GM12878 (cell line): Measurements from ENCODE around the gene SC5D. TPM values are rescaled to one million over a fixed set of nuclear protein-coding genes. Genes with fewer than 3 reads are reported as not detected.

Experiments used
- ATAC-seq: fragments of 200-7000 bp; cut with Tn5 transposase; 3 replicates; pipeline ENCODE4 v1.9.1; 2020; ENCODE audit warnings: mild to moderate bottlenecking, moderate library complexity
- BruUV-seq: library from RNA; stranded (reverse); fragments of 400-500 nt; replicated peaks from 2 replicates; lab custom pipeline; 2021; lab: Mats Ljungman, UMichigan
- CTCF ChIA-PET: fragments of 300-600 bp; sonication (Branson Sonifier 250); formaldehyde crosslinking; extraction: SDS; loops from one replicate; lab custom pipeline; 2021; ENCODE audit warnings: inconsistent platforms; lab: Yijun Ruan, JAX
- POLR2A ChIA-PET: fragments of 350-600 bp; formaldehyde crosslinking; extraction: SDS; loops from one replicate; lab custom pipeline; 2021; ENCODE audit warnings: inconsistent platforms; lab: Charles Lee
- RAD21 ChIA-PET: fragments of 300-600 bp; sonication (Branson Sonifier 250); formaldehyde crosslinking; loops from one replicate; lab custom pipeline; 2023; ENCODE audit warnings: antibody characterized with exemption; ENCODE audit not compliant: unreplicated experiment; lab: Charles Lee
- SMC1A ChIA-PET: fragments of 300-600 bp; sonication (Branson Sonifier 250); formaldehyde crosslinking; loops from one replicate; lab custom pipeline; 2023; ENCODE audit not compliant: unreplicated experiment, uncharacterized antibody; lab: Charles Lee
- DNase-seq: peaks from one replicate; pipeline ENCODE4 v3.0.0-alpha.2; 2011; ENCODE audit warnings: low read depth, low spot score
- FAIRE-seq: peaks from 3 replicates; lab custom pipeline; 2011; peaks lifted over from hg19 to GRCh38; lab: Jason Lieb, UNC
- H2AFZ ChIP-seq: 2 replicates; pipeline ENCODE4 v1.6.0; 2011; ENCODE audit warnings: low read depth, low read length, control low read depth; ENCODE audit not compliant: control insufficient read depth
- H3K27ac ChIP-seq: 2 replicates; pipeline ENCODE4 v1.5.1; 2011; ENCODE audit warnings: control low read depth; ENCODE audit not compliant: control insufficient read depth, insufficient read depth
- H3K27me3 ChIP-seq, 2 experiments: replicated peaks in 1 of 2; 2 replicates each; pipeline versions ENCODE4 v1.6.0 to v1.6.1; 2011; ENCODE audit warnings: low read length in 1 of 2; ENCODE audit not compliant: control insufficient read depth in 2 of 2, insufficient read depth in 2 of 2
- H3K36me3 ChIP-seq, 2 experiments: 2 replicates each; pipeline ENCODE4 v1.5.1; 2011; ENCODE audit warnings: low read length in 1 of 2; ENCODE audit not compliant: control insufficient read depth in 2 of 2, insufficient read depth in 2 of 2
- H3K4me1 ChIP-seq: 2 replicates; pipeline ENCODE4 v1.6.1; 2011; ENCODE audit warnings: mild to moderate bottlenecking, low read length, moderate library complexity, mixed read lengths; ENCODE audit not compliant: control insufficient read depth, insufficient read depth
- H3K4me2 ChIP-seq: 2 replicates; pipeline ENCODE4 v1.6.0; 2011; ENCODE audit warnings: control low read depth; ENCODE audit not compliant: control insufficient read depth, insufficient read depth
- H3K4me3 ChIP-seq: fragments of 200-600 bp; sonication (generic); 2 replicates; pipeline ENCODE4 v1.5.1; 2016
- H3K79me2 ChIP-seq: 2 replicates; pipeline ENCODE4 v1.6.0; 2011; ENCODE audit warnings: low read length; ENCODE audit not compliant: control insufficient read depth, insufficient read depth
- H3K9ac ChIP-seq: 2 replicates; pipeline ENCODE4 v1.8.0; 2011; ENCODE audit warnings: low read length, control low read depth, mixed read lengths; ENCODE audit not compliant: control insufficient read depth, insufficient read depth
- H3K9me3 ChIP-seq: replicated peaks from 3 replicates; pipeline ENCODE4 v1.5.1; 2011; ENCODE audit warnings: mild to moderate bottlenecking, low read length; ENCODE audit not compliant: control insufficient read depth, insufficient read depth
- H4K20me1 ChIP-seq: 2 replicates; pipeline ENCODE4 v1.6.0; 2011; ENCODE audit not compliant: control insufficient read depth, insufficient read depth
- CUX1 ChIP-seq: IDR thresholded peaks from 2 replicates; pipeline ENCODE4 v1.6.1; 2012; ENCODE audit warnings: improper control_type of control experiment, low read depth, low read length; ENCODE audit not compliant: insufficient replicate concordance
- PBX3 ChIP-seq: IDR thresholded peaks from 2 replicates; pipeline ENCODE4 v1.6.1; 2011; ENCODE audit warnings: mild to moderate bottlenecking, low read depth, low read length, moderate library complexity; ENCODE audit not compliant: insufficient replicate concordance
- SUPT20H ChIP-seq: IDR thresholded peaks from 2 replicates; pipeline ENCODE4 v1.6.1; 2011; ENCODE audit warnings: low read depth, mild to moderate bottlenecking, low read length, moderate library complexity, borderline replicate concordance; ENCODE audit not compliant: control insufficient read depth
- SUZ12 ChIP-seq: fragments of 200-600 bp; sonication (generic); IDR thresholded peaks from one replicate; pipeline ENCODE4 v1.6.1; 2018; ENCODE audit warnings: antibody characterized with exemption, mild to moderate bottlenecking; ENCODE audit not compliant: unreplicated experiment
- TAF1 ChIP-seq: IDR thresholded peaks from 2 replicates; pipeline ENCODE4 v1.6.1; 2011; ENCODE audit warnings: mild to moderate bottlenecking, low read depth, low read length, borderline replicate concordance
- ZNF622 ChIP-seq: fragments of 450-650 bp; IDR thresholded peaks from 2 replicates; pipeline ENCODE4 v1.6.1; 2017; ENCODE audit warnings: mild to moderate bottlenecking, inconsistent platforms
- ZSCAN29 ChIP-seq: fragments of 450-650 bp; IDR thresholded peaks from 2 replicates; pipeline ENCODE4 v1.6.1; 2017; ENCODE audit warnings: mild to moderate bottlenecking, moderate library complexity
- WGBS: methylation state at CpG from one replicate; pipeline ENCODE4 v1.1.6; 2016; ENCODE audit warnings: low lambda C conversion rate; ENCODE audit not compliant: insufficient replicate concordance, insufficient coverage; ENCODE audit errors: missing lambda C conversion rate; 5-methylcytosine and 5-hydroxymethylcytosine counted together
- in situ Hi-C: fragments of 300-500 bp; cut with MboI; formaldehyde crosslinking; loops from 9 replicates; pipeline ENCODE4 v1.14.3; 2018; ENCODE audit warnings: mixed read lengths
- intact Hi-C: fragments of 100-400 bp; cut with micrococcal nuclease; formaldehyde crosslinking; loops from one replicate; pipeline ENCODE4 v1.14.2; 2022; ENCODE audit not compliant: unreplicated experiment
- polyA plus RNA-seq, 11 experiments: library from polyadenylated mRNA; depleted of rRNA in 4 of 11; unstranded in 6 of 11; stranded (reverse) in 5 of 11; fragments of >200 nt; fragmentation: Nextera tagmentation in 4 of 11; fragmentation: Illumina TruSeq in 1 of 11; extraction: Ambion mirVana in 4 of 11; extraction: Trizol in 1 of 11; gene quantifications; 1 replicate in 1 of 11; 2 replicates in 10 of 11; pipeline versions ENCODE4 v1.2.1 to v1.2.3, GENCODE V29; 2011 to 2016; ENCODE audit warnings: inconsistent platforms in 2 of 11, missing spikeins in 2 of 11, low read depth in 1 of 11
- total RNA-seq, 4 experiments: library from RNA; depleted of rRNA in 3 of 4; stranded (reverse); fragments of >200 nt in 3 of 4; fragmentation: Illumina TruSeq in 1 of 4; extraction: Trizol in 1 of 4; gene quantifications; 2 replicates each; pipeline versions ENCODE4 v1.2.1 to v1.2.3, GENCODE V29; 2013 to 2021
- TF ChIP-seq, protein P1 (sequence below): IDR thresholded peaks from 2 replicates; pipeline ENCODE4 v1.6.1; 2012; ENCODE audit warnings: low read depth, low read length, improper control_type of control experiment

Gene SC5D
- total and polyA plus RNA-seq, 10 of the 15 experiments (the other 5 are each of a cell fraction or from before 2014, with no cell fraction given): 23.7 to 134 (median 30.8) TPM

GRCh38 chr11:121246769-121247035 is 45.9 kb upstream of the SC5D start:
- POLR2A ChIA-PET: interaction anchor here (1.0 to 1.2 kb wide), 2 partner anchors 61 to 138 kb away, joined by 3 read pairs; no protein-coding TSS in a partner anchor
- RAD21 ChIA-PET: interaction anchor here (1.0 to 2.1 kb wide), 3 partner anchors 9 to 120 kb away, joined by 3 to 5 read pairs (median 5); no protein-coding TSS in a partner anchor
- SMC1A ChIA-PET: interaction anchor here (0.7 to 3.3 kb wide), 5 partner anchors 8 to 363 kb away, joined by 3 to 15 read pairs (median 4); no protein-coding TSS in a partner anchor
- intact Hi-C loops (no loop called here), in situ Hi-C loops (no loop called here)
- Histone ChIP-seq H3K9ac (no peak overlapping the region), H3K36me3 (no peaks in the 10 kb centered on the region), H3K27me3 (no peaks in the 10 kb centered on the region), H3K4me1 (no peaks in the 10 kb centered on the region), H3K27ac (no peak overlapping the region), H3K79me2 (no peaks in the 10 kb centered on the region), H3K4me3 (no peak overlapping the region), H3K9me3 (no peaks in the 10 kb centered on the region), H4K20me1 (no peaks in the 10 kb centered on the region), H2AFZ (no peak overlapping the region), H3K4me2 (no peak overlapping the region)
- BruUV-seq: no TSS peak
- CTCF ChIA-PET: interaction anchor here (0.6 to 2.5 kb wide), 7 partner anchors 8 to 344 kb away, joined by 3 to 11 read pairs (median 4); no protein-coding TSS in a partner anchor
- TF ChIP-seq SUPT20H (no peak), ZNF622 (no peak), TAF1 (no peak)
- 90% methylated on average over 3 of the region's 3 CpGs for WGBS
- FAIRE-seq: no peak
- DNase-seq: no peak
- no peak for ATAC-seq

DNA sequence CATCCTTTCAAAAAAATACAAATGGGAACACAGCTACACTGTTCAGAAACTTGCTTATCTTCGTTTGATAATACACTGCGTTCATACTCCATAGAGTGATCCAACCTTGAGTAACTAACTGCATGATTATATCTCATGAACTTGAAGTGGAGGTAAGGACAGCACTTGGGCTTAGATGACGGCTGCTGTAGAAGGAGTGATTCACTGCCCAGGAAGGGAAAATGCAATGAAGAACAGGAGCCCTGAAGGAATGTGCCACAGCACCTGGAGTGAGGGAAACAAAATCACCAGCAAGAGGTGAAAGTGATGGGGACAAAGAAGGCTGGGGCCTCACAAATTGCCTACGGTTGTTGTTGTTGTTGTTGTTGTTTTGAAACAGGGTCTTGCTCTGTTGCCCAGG is 44.1 kb upstream of the SC5D start:
- POLR2A ChIA-PET: no interaction called here
- no peak for TF ChIP-seq ZSCAN29
- TF ChIP-seq CUX1: no peak
- no peak for TF ChIP-seq PBX3
- TF ChIP-seq, protein P1, sequence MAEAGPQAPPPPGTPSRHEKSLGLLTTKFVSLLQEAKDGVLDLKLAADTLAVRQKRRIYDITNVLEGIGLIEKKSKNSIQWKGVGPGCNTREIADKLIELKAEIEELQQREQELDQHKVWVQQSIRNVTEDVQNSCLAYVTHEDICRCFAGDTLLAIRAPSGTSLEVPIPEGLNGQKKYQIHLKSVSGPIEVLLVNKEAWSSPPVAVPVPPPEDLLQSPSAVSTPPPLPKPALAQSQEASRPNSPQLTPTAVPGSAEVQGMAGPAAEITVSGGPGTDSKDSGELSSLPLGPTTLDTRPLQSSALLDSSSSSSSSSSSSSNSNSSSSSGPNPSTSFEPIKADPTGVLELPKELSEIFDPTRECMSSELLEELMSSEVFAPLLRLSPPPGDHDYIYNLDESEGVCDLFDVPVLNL: no peak
- no peak for TF ChIP-seq SUZ12

More for the DNA sequence above, 44.1 kb upstream of the SC5D start:
- intact Hi-C loops (no loop called here), in situ Hi-C loops (no loop called here)
- FAIRE-seq (no peak), DNase-seq (no peak), ATAC-seq (no peak)
- Histone ChIP-seq H3K4me1 (no peaks in the 10 kb centered on the region), H3K4me2 (no peak overlapping the region), H2AFZ (no peak overlapping the region), H3K9ac (no peak overlapping the region), H3K79me2 (no peaks in the 10 kb centered on the region), H3K9me3 (peaks cover 2% of the 10 kb centered on the region; the same call in 2 of the 3 replicates), H3K36me3 (no peaks in the 10 kb centered on the region), H3K27ac (no peak overlapping the region), H3K4me3 (no peak overlapping the region), H3K27me3 (no peaks in the 10 kb centered on the region), H4K20me1 (no peaks in the 10 kb centered on the region)
- CTCF ChIA-PET: interaction anchor here (1.6 to 2.5 kb wide), 2 partner anchors 12 to 67 kb away, joined by 4 to 11 read pairs; no protein-coding TSS in a partner anchor
- RAD21 ChIA-PET: no interaction called here
- SMC1A ChIA-PET: interaction anchor here (1.0 to 1.6 kb wide), 3 partner anchors 9 to 60 kb away, joined by 3 to 4 read pairs (median 4); no protein-coding TSS in a partner anchor
- 71% methylated on average over 4 of the region's 4 CpGs for WGBS
- BruUV-seq: no TSS peak
